Anterior cingulate cortex (tissue), 58 donors: ENCODE measurements around the gene LCN10.

ENCODE experiments used
- DNase-seq, 58 donors: peaks; one replicate each; lab custom pipeline; 2025; lab: John Stamatoyannopoulos, UW

The LCN10 gene

GRCh38 chr9:136692185-136693134 lies 50.3 kb downstream of the LCN10 start:
- DNase-seq, result no peak

DNA sequence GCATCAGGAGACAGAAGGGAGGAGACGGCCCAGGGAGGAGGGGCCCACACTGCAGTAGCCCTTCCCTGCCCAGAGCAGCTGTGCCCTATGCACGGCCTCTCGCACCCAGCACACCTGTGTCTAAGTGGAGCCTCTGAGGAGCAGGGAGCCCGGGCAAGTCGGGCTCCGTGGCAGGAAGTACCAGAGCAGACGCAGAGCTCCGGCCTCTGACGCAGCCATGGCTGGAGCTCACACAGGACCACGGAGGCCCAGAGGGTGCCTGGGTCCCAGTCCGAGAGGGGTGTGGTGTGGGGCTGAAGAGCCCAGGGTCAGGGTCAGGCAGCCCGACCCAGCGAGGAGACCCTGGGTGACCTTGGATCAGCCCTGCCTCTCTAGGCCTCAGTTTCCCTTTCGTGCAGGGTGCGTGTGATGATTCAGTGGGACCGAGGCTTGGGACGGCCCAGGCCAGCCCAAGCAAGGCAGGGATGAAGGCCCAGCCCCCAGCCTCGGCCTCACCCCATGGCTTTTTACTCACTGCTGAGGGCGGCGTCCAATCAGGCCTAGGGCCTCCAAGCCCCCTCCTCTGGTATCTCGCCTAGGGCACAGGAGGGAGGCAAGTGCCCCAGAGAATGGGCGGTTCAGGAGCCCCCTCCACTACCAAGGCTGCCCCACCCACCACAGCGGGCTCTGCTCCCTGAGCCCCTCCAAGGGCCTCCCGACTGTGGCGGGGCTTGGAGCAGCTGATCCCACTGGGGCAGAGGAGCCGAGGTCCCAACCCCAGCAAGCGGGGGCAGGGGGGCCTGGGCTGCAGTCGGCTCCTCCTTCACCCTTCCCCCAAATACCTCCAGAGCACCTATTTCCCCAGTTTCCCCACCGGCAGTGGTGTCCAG lies 51.2 kb downstream of the LCN10 start:
- no peak for DNase-seq

DNA sequence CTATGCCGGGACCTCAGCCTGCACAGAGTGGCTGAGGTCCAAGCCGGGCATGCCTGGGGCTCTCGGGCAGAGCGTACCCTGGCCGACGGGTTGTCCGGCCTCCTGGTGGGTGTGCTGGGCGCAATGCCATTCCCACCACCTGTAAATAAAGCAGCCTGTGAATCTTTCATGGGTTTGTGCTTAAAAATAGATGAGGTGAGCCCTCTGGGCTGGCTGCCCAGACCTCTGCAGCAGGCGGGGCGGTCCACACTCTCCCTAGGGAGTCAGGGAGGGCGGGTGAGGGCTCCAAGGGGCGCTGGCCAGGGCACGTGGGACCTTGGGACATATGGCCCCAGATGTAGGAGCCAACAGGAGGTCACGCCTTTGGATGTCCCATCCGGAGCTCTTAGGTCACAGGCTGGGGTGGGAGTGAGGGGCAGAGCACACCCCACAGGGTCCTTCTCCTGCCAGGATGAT lies 51.9 kb downstream of the LCN10 start:
- DNase-seq, result no peak

- DNase-seq, result no peak
Observed at GRCh38 chr9:136690104-136690805, 52.5 kb downstream of the LCN10 start.

DNA sequence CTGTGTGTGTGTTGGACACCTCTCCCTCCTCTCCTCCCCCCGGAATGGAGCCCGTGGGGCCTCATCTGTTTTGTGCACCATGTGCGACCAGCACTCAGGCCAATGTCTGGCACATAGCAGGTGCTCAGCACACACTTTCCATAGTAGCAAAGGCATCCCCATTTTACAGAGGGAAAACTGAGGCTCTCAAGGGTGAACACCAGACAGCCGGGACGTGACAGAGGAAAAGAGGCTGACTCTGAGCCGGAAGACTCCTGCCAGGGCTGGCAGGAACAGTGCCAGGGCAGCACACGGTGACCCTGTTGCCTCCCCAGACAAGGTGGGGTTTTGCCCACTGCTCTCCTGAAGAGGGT lies 53.7 kb downstream of the LCN10 start:
- no peak for DNase-seq

GRCh38 chr9:136688274-136689107 lies 54.2 kb downstream of the LCN10 start:
- DNase-seq, result no peak
